Activated T-helper 2 cell treated with anti-CD3 and anti-CD28 coated beads, Interferon-gamma antibody, Interleukin-2, Interleukin-4, amounts not matched to agents 10 μg/mL and 5 μg/mL and 100 μg/mL, durations not matched to agents 14 hours and 24 hours and 36 hours (primary cell): ENCODE measurements around the gene FMN1. TPM values are rescaled to one million over a fixed set of nuclear protein-coding genes. Genes with fewer than 3 reads are reported as not detected.
"Not testable (repeated sequence)": the region's sequence is repeated elsewhere in the genome, so short reads cannot be mapped to it uniquely, and the experiment has no call there.

Source experiments
- DNase-seq: peaks from one replicate; pipeline ENCODE4 v3.0.0; 2021; ENCODE audit warnings: low spot score
- H3K27ac Mint-ChIP-seq: one replicate; pipeline ENCODE4 v1.8.0; 2021; ENCODE audit warnings: mixed read lengths
- H3K27me3 Mint-ChIP-seq: one replicate; pipeline ENCODE4 v1.8.0; 2021; ENCODE audit warnings: low read depth, mixed read lengths
- H3K36me3 Mint-ChIP-seq: one replicate; pipeline ENCODE4 v1.8.0; 2021; ENCODE audit warnings: low read depth, mixed read lengths
- H3K4me1 Mint-ChIP-seq: one replicate; pipeline ENCODE4 v1.8.0; 2021; ENCODE audit warnings: low read depth, mixed read lengths
- H3K4me3 Mint-ChIP-seq: one replicate; pipeline ENCODE4 v1.8.0; 2021; ENCODE audit warnings: low read depth, mild to moderate bottlenecking, moderate library complexity, mixed read lengths
- H3K9me3 Mint-ChIP-seq: one replicate; pipeline ENCODE4 v1.8.0; 2021; ENCODE audit warnings: mixed read lengths
- intact Hi-C: fragments of 100-400 bp; cut with micrococcal nuclease; formaldehyde crosslinking; loops from one replicate; pipeline ENCODE4 v1.15.1; 2023
- total RNA-seq: library from RNA; stranded (reverse); gene quantifications from 2 replicates; pipeline ENCODE4 v1.2.3, GENCODE V29; 2022

The FMN1 gene
- total RNA-seq, 1 donor from 2014 or later, result 0.02 TPM

DNA sequence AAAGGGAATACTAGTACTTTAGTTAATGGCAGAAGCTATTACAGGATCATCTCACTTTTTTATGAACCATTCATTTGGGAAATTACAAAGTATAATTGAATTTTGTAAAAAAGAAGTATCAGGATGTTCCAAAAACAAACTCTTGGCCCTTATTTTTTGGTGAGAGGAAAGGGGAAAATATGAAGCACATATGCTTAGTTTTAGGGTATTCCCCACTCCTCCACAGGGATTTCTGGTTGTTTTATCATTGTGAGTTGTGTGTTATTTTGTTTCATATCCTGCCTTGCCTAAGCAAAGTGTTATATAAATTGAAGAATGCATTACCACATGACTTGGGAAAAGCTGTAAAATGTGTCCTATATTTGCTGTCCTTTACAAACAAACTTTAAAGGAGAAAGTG is 227.0 kb downstream of the FMN1 start:
- no peak for DNase-seq
- intact Hi-C loops, result no loop called here
- Mint-ChIP-seq H3K27ac (no peak overlapping the region), H3K9me3 (no peaks in the 10 kb centered on the region), H3K4me3 (no peak overlapping the region), H3K4me1 (no peaks in the 10 kb centered on the region), H3K27me3 (no peaks in the 10 kb centered on the region), H3K36me3 (no peaks in the 10 kb centered on the region)

DNA sequence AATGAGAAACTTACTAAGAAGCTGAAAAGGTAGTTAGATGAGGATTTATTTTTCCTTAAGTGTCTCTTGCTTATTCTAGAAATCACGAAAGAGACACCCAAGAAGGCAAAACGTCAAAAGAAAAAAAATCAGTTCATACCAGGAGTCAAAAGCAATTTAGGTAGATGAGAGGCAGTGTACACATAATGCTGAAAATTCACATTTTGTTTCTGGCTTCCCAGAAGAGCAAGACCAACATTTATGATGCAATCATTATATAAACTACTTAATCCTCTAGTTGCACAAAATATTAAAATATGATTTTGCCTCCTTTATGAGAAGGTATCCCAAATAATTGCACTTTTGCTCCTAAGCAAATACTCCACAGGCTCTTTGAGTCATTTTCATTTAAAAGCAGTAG is 228.0 kb downstream of the FMN1 start:
- Mint-ChIP-seq H3K27ac (no peak overlapping the region), H3K36me3 (no peaks in the 10 kb centered on the region), H3K27me3 (no peaks in the 10 kb centered on the region), H3K4me1 (no peaks in the 10 kb centered on the region), H3K4me3 (no peak overlapping the region), H3K9me3 (no peaks in the 10 kb centered on the region)
- intact Hi-C loops, result no loop called here
- DNase-seq, result no peak

DNA sequence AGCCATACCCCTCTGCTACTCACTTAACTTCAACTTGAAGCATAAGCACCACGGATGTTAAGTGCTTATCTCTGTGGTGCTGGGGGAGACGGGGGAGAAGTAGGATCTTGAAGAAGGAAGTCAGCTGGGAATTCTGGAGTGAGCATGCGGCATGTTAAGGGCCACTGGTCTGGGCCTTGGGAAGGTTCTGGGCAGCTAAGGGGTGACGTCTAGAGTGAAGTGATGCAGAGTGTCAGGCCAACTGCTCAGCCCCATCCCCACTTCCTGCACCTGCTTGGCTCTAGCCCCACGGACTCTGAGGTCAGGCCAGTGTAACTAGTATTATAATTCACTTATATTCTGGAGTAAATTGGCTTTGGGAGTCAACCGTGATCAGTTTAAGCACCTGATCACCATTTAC is 228.6 kb downstream of the FMN1 start:
- intact Hi-C loops, result no loop called here

DNA sequence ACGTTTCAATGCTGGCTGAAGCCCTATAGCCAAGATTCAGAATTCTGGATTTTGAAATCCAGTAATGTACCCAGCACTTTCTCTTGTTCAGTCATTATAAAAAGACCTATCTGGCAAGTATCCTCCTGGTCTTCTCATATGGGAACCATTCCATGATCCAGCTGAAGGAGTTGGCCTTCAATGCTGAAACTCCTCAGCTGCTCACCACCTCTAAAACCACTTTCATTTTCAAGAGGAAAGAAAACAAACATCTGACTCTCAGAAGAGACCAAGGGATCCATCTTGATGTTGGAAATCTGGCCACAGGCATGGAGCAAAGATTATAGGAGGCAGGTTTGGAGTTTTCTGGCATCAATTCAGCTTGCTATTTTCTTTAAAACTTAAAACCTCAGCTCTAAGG is 235.4 kb downstream of the FMN1 start:
- Mint-ChIP-seq H3K27me3 (no peaks in the 10 kb centered on the region), H3K27ac (no peak overlapping the region), H3K36me3 (no peaks in the 10 kb centered on the region), H3K9me3 (no peaks in the 10 kb centered on the region), H3K4me1 (no peaks in the 10 kb centered on the region), H3K4me3 (no peak overlapping the region)
- no peak for DNase-seq
- intact Hi-C loops, result no loop called here

More for the DNA sequence above, 228.6 kb downstream of the FMN1 start:
- Mint-ChIP-seq H3K27ac (no peak overlapping the region), H3K4me3 (no peak overlapping the region), H3K36me3 (no peaks in the 10 kb centered on the region), H3K27me3 (no peaks in the 10 kb centered on the region), H3K4me1 (no peaks in the 10 kb centered on the region), H3K9me3 (no peaks in the 10 kb centered on the region)
- DNase-seq, result no peak

DNA sequence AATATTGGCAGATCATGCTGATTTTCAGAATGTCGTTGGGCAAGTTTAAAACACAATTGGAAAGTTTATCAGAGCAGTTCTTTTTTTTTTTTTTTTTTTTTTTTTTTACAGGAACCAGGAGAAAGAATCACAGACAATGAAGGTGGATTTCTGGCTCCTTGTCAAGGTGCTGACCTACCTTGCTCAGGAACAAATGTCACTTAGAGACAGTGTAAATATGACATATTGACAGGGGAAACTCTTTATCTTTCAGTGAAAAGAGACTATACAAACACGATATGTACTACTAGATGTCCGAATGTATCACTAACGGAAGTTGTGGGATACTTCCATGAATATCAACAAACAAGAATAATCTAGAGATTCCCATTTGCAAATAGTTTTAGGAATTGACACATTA is 237.3 kb downstream of the FMN1 start:
- Mint-ChIP-seq H3K4me3 (no peak overlapping the region), H3K36me3 (no peaks in the 10 kb centered on the region), H3K9me3 (no peaks in the 10 kb centered on the region), H3K27me3 (no peaks in the 10 kb centered on the region), H3K27ac (no peak overlapping the region), H3K4me1 (no peaks in the 10 kb centered on the region)
- DNase-seq, result no peak
- intact Hi-C loops, result no loop called here

DNA sequence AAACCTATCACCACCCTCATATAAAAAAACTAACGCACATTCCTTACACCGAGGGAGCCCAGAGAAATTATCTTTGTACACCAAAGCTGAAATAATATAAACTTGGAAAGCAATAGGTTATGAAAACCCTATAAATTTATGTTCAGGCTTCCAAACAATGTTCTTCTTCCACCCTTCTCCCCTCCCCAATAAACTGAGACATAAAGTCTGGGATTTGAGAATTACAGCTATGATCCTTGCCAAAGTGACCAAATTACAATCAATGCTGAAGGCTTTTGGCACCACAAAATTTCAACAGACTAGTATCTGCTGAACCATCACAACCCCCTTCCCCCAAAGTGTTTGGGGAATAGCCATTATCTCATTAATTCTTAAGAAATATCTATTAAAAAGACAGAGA is 237.8 kb downstream of the FMN1 start:
- no peaks in the 10 kb centered on the region for H3K9me3 Mint-ChIP-seq
- no peaks in the 10 kb centered on the region for H3K36me3 Mint-ChIP-seq
- no peak overlapping the region for H3K27ac Mint-ChIP-seq
- no peaks in the 10 kb centered on the region for H3K27me3 Mint-ChIP-seq
- no peak for DNase-seq
- no peaks in the 10 kb centered on the region for H3K4me1 Mint-ChIP-seq
- no peak overlapping the region for H3K4me3 Mint-ChIP-seq
- intact Hi-C loops, result no loop called here

DNA sequence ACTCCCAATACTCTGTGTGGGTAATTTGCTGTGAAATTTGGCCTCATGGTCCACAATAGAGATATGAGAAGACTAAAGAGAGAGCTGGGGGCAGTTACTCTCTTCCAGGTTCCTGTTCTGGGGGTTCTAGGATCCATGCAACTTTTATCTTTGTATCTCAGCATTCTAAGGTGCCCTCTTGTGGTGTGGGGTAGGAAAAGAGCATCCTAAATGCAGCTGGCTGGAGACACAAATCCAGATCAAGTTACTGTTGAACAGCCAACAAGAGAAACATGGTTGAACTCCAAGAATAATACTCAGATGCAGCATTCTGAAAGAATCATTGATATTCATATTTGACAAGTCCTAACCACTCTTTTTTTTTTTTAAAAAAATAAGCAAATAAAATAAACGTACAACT is 238.5 kb downstream of the FMN1 start:
- intact Hi-C loops, result no loop called here
- Mint-ChIP-seq H3K27me3 (no peaks in the 10 kb centered on the region), H3K9me3 (no peaks in the 10 kb centered on the region), H3K4me1 (no peaks in the 10 kb centered on the region), H3K4me3 (no peak overlapping the region), H3K27ac (no peak overlapping the region), H3K36me3 (no peaks in the 10 kb centered on the region)
- DNase-seq, result no peak

DNA sequence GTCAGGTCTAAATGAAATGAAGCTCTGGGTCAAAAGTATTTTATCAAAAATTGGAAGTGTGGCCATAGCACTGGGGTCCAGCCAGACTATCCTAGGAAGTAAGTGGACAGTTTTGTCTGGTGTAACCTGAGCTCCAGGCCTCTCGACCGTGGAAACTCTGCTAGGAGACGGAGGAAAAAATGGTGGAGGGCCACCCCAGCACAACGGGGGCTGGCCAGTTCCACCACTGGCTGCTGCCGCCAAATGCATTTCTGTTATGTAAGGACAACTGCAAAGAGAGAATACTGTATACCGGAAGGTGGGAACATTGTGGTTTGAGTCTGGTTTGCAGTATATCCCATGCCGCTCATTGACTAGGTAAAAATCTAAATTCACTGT is 241.0 kb downstream of the FMN1 start:
- Mint-ChIP-seq H3K4me3 (no peak overlapping the region), H3K27ac (no peak overlapping the region)

DNA sequence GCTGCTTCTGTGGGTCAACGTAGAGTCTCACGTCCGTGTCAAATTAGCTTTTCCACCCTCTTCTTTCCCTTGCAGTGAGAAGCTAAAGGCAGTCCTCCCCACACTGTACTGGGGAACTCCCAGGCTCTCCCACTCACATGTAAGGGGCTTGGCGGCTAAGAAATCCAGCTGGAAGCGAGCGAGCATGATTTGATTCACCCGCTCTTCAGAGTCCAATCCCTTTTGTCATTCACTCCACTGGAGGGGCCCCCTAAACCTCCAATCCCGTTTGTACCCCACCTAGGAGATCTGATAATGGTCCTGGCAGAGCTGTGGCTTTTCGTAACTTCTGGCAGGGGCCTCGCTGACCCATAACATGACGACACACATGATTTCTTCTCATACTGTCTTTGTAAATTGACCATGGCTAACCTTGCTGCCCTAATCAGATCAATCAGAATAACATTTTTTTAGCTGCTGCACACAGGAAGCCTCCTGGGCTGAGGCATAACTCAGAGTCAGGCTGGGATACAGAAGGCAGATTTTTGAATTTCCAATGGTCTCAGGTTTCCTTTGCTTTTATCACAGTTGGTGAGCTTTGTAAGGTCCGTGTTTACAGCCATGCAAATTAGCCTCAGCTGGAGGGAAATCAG is 241.5 kb downstream of the FMN1 start:
- H3K36me3 Mint-ChIP-seq, result no peaks in the 10 kb centered on the region
- no peaks in the 10 kb centered on the region for H3K9me3 Mint-ChIP-seq
- intact Hi-C loops, result no loop called here

More for the DNA sequence above, 241.0 kb downstream of the FMN1 start:
- Mint-ChIP-seq H3K36me3 (no peaks in the 10 kb centered on the region), H3K4me1 (no peaks in the 10 kb centered on the region), H3K9me3 (no peaks in the 10 kb centered on the region), H3K27me3 (peaks cover 3% of the 10 kb centered on the region)
- DNase-seq, result no peak
- intact Hi-C loops, result no loop called here

DNA sequence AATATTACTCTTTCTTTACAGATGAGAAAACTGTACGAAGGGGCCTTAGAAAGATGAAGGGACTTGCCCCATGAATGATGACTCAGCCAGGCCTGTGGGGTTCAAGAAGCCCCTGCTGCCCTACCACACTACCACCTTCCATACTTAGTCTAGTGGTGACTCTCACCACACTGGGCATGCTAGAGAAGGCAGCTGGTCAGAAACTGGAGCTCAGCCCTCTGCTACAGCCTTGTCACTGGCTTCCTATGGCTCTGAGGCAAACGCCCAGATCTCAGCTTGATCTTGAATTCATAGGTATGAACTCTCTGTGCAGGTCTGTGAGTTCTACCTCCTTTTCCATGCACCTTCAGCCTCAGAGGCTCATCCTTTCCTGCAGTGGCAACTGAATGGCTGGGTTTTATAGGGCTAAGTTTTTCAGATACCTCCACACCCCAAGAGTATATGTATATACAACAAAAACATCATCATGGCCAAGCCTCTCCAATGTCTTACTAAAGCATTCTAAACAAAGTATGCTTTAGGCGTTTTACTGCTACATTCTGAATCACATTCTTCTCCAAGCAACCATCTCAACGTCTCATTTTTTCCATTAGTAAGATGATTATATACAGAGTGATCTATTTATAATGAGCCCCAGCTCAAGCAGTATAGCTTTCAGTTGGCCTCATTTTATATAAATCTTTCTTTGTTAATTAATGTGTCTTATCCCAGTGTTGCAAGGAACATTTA is 242.6 kb downstream of the FMN1 start:
- H3K36me3 Mint-ChIP-seq, result no peaks in the 10 kb centered on the region
- H3K9me3 Mint-ChIP-seq, result no peaks in the 10 kb centered on the region
- no peak overlapping the region for H3K4me3 Mint-ChIP-seq
- no peak overlapping the region for H3K27ac Mint-ChIP-seq
- no peaks in the 10 kb centered on the region for H3K4me1 Mint-ChIP-seq
- intact Hi-C loops, result no loop called here
- H3K27me3 Mint-ChIP-seq, result peaks cover 3% of the 10 kb centered on the region
- DNase-seq, result no peak

More for the DNA sequence above, 241.5 kb downstream of the FMN1 start:
- Mint-ChIP-seq H3K4me1 (no peaks in the 10 kb centered on the region), H3K27me3 (peaks cover 3% of the 10 kb centered on the region), H3K4me3 (no peak overlapping the region), H3K27ac (no peak overlapping the region)
- DNase-seq, result no peak

DNA sequence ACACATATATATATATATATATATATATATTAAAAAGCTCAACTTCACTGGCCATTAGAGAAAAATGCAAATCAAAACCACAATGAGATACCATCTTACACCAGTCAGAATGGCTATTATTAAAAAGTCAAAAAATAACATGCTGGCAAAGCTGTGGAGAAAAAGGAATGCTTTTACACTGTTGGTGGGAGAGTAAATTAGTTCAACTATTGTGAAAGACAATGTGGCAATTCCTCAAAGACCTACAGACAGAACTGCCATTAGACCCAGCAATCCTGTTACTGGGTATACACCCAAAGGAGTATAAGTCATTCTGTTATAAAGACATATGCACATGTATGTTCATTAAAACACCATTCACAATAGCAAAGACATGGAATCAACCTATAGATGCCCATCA is 244.5 kb downstream of the FMN1 start:
- H3K36me3 Mint-ChIP-seq, H3K4me1 Mint-ChIP-seq, intact Hi-C loops: not testable (repeated sequence)

DNA sequence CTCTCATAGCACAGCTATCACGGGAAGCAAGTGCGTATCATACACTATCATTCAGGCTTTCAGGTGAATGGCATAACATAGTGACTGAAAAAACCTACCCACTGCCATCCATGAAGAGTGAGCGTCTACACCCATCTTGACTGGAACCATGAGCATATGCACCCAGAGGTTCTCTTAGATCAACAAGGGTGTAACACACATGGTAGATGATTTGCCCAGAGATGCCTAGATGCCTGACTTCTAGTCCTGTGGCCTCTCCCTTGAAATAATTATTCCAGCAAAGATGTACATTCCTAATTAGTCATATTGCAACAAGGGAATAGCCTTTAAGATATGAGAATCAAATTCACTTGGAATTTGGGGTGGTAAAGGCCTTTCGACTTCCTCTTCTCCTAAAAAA is 248.3 kb downstream of the FMN1 start:
- H3K27me3 Mint-ChIP-seq, result peaks cover 3% of the 10 kb centered on the region
- no peaks in the 10 kb centered on the region for H3K9me3 Mint-ChIP-seq
- no peak for DNase-seq
- no peaks in the 10 kb centered on the region for H3K36me3 Mint-ChIP-seq
- H3K27ac Mint-ChIP-seq, result no peak overlapping the region
- intact Hi-C loops, result no loop called here
- no peak overlapping the region for H3K4me3 Mint-ChIP-seq
- H3K4me1 Mint-ChIP-seq, result no peaks in the 10 kb centered on the region

More for the DNA sequence above, 244.5 kb downstream of the FMN1 start:
- not testable (repeated sequence) for H3K9me3 Mint-ChIP-seq, H3K4me3 Mint-ChIP-seq, H3K27me3 Mint-ChIP-seq, DNase-seq, H3K27ac Mint-ChIP-seq

DNA sequence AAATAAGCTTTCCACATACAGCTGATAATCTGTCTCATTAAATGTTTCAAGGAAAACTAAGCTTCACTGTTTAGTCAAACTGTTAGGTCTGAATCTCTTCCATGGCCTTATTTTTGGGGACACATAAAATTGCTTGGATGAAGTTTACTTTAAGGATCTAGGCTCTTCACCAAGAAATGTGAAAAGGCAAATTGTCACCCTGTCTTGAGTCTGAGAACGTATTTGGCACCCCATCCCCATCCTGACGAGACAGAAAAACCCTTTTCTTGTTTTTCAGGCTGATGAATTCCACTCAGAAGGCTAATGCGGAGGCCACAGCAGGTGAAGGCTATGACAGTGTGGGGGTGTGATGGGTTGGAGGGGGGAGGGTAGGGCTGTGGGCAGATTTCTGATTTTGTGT is 250.1 kb downstream of the FMN1 start:
- Mint-ChIP-seq H3K27ac (no peak overlapping the region), H3K4me3 (no peak overlapping the region), H3K9me3 (no peaks in the 10 kb centered on the region), H3K36me3 (no peaks in the 10 kb centered on the region), H3K4me1 (no peaks in the 10 kb centered on the region), H3K27me3 (no peaks in the 10 kb centered on the region)
- DNase-seq, result no peak
- intact Hi-C loops, result no loop called here
